ENCODE data around the gene TMEM203. TPM values are rescaled to one million over a fixed set of nuclear protein-coding genes. Genes with fewer than 3 reads are reported as not detected.
A peak's percentile ranks its signal among the peaks of the same experiment; 100 is the strongest.

TMEM203 gene
- total and polyA plus RNA-seq, 2 of the 13 experiments (the other 11 are each of a cell fraction or from before 2014, with no cell fraction given): 23.4 to 36.7 TPM

DNA sequence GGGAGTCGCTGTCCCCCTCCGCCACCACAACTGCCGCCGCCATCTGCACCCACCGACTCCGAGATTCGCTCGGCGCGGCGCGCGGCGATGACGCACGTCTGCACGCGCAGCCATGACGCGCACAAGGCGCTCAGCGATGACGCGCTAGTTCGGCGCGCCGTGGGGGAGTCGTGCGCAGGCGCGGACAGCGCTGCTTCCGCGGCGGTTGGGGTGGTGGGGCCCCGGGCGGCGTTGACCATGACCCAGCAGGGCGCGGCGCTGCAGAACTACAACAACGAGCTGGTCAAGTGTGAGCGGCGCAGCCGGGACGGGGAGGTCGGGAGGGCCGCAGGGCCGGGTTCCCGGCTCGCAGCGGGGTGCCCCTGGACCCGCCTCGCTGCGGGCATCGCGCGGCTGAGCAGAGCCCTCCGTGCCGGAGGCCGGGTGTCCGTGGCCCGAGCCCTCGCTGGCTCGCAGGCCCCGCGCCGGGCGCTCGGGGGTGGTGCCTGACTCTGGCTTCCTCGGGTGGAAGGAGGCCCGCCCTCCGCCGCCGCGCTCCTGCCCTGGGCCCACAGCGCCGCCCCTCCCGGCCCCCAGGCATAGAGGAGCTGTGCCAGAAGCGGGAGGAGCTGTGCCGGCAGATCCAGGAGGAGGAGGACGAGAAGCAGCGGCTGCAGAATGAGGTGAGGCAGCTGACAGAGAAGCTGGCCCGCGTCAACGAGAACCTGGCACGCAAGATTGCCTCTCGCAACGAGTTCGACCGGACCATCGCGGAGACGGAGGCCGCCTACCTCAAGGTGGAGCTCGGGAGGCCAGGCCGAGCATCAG lies 16.8 kb downstream of the TMEM203 start, which contains the start of the genes ANAPC2 and SSNA1 (continued):
- TF ChIP-seq, protein P1, sequence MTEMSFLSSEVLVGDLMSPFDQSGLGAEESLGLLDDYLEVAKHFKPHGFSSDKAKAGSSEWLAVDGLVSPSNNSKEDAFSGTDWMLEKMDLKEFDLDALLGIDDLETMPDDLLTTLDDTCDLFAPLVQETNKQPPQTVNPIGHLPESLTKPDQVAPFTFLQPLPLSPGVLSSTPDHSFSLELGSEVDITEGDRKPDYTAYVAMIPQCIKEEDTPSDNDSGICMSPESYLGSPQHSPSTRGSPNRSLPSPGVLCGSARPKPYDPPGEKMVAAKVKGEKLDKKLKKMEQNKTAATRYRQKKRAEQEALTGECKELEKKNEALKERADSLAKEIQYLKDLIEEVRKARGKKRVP (CRISPR knock-in tag; IDR thresholded peaks at IDR 0.05): 0 out of 4 replicates have a peak, but pooled peaks of 1 of the 2 experiments have one; percentile 5
- TF ChIP-seq ARHGAP35 (CRISPR knock-in tag; IDR thresholded peaks at IDR 0.05; ENCODE audit: borderline replicate concordance) (0 out of 2 replicates have a peak, but pooled peaks have one; percentile 59), ZNF605 (CRISPR knock-in tag; IDR thresholded peaks at IDR 0.05) (peak; percentile 79; the same call in 1 of the 2 replicates), TP53 (CRISPR knock-in tag; conservative IDR thresholded peaks at IDR 0.05) (peak; percentile 40; the same call in 1 of the 2 replicates), FOXK2 (IDR thresholded peaks at IDR 0.05) (0 out of 2 replicates have a peak, but pooled peaks have one; percentile 54), MEIS2 (CRISPR knock-in tag; IDR thresholded peaks at IDR 0.05) (no peak), ZNF354B (CRISPR knock-in tag; IDR thresholded peaks at IDR 0.05) (no peak), SALL1 (CRISPR knock-in tag; IDR thresholded peaks at IDR 0.05) (peak; percentile 89), ZNF205 (CRISPR knock-in tag; IDR thresholded peaks at IDR 0.05) (peak; percentile 74; the same call in 1 of the 2 replicates), ZNF552 (CRISPR knock-in tag; IDR thresholded peaks at IDR 0.05; ENCODE audit: borderline replicate concordance) (no peak), SIN3B (IDR thresholded peaks at IDR 0.05; ENCODE audit: low read length) (peak; percentile 100), ZBTB20 (CRISPR knock-in tag; IDR thresholded peaks at IDR 0.05; ENCODE audit: borderline replicate concordance, low read depth) (no peak), HNRNPLL (IDR thresholded peaks at IDR 0.05; ENCODE audit: low read depth, low read length, poor library complexity, severe bottlenecking) (peak; percentile 77), ZNF333 (CRISPR knock-in tag; IDR thresholded peaks at IDR 0.05; ENCODE audit: borderline replicate concordance) (peak; percentile 45; the same call in 1 of the 2 replicates), SOX6 (IDR thresholded peaks at IDR 0.05) (no peak), SOX6 (CRISPR knock-in tag; IDR thresholded peaks at IDR 0.05) (peak; percentile 32)
- TF ChIP-seq, protein P2, sequence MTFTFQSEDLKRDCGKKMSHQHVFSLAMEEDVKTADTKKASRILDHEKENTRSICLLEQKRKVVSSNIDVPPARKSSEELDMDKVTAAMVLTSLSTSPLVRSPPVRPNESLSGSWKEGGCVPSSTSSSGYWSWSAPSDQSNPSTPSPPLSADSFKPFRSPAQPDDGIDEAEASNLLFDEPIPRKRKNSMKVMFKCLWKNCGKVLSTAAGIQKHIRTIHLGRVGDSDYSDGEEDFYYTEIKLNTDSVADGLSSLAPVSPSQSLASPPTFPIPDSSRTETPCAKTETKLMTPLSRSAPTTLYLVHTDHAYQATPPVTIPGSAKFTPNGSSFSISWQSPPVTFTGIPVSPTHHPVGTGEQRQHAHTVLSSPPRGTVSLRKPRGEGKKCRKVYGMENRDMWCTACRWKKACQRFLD (CRISPR knock-in tag; IDR thresholded peaks at IDR 0.05; ENCODE audit: borderline replicate concordance): no peak
- TF ChIP-seq, protein P3, sequence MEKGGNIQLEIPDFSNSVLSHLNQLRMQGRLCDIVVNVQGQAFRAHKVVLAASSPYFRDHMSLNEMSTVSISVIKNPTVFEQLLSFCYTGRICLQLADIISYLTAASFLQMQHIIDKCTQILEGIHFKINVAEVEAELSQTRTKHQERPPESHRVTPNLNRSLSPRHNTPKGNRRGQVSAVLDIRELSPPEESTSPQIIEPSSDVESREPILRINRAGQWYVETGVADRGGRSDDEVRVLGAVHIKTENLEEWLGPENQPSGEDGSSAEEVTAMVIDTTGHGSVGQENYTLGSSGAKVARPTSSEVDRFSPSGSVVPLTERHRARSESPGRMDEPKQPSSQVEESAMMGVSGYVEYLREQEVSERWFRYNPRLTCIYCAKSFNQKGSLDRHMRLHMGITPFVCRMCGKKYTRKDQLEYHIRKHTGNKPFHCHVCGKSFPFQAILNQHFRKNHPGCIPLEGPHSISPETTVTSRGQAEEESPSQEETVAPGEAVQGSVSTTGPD (CRISPR knock-in tag; IDR thresholded peaks at IDR 0.05): no peak
- TF ChIP-seq, protein P4, sequence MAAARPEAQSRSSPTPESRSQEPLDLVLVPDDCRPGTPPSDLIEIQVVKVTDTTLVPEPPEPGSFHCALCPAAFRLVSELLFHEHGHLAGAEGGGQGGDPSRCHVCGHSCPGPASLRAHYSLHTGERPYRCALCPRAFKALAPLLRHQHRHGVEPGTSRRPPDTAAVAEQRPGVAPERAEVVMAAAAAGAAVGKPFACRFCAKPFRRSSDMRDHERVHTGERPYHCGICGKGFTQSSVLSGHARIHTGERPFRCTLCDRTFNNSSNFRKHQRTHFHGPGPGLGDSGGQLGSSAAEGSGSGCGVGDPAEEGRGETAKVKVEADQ (CRISPR knock-in tag; IDR thresholded peaks at IDR 0.05; ENCODE audit: borderline replicate concordance): peak; percentile 95
- TF ChIP-seq, protein P5, sequence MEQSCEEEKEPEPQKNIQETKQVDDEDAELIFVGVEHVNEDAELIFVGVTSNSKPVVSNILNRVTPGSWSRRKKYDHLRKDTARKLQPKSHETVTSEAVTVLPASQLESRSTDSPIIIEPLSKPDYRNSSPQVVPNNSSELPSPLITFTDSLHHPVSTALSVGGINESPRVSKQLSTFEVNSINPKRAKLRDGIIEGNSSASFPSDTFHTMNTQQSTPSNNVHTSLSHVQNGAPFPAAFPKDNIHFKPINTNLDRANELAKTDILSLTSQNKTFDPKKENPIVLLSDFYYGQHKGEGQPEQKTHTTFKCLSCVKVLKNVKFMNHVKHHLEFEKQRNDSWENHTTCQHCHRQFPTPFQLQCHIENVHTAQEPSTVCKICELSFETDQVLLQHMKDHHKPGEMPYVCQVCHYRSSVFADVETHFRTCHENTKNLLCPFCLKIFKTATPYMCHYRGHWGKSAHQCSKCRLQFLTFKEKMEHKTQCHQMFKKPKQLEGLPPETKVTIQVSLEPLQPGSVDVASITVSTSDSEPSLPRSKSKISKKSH (CRISPR knock-in tag; IDR thresholded peaks at IDR 0.05; ENCODE audit: borderline replicate concordance): 0 out of 2 replicates have a peak, but pooled peaks have one; percentile 39
